ENCODE measurements around the gene BICDL1.

Gene BICDL1

DNA sequence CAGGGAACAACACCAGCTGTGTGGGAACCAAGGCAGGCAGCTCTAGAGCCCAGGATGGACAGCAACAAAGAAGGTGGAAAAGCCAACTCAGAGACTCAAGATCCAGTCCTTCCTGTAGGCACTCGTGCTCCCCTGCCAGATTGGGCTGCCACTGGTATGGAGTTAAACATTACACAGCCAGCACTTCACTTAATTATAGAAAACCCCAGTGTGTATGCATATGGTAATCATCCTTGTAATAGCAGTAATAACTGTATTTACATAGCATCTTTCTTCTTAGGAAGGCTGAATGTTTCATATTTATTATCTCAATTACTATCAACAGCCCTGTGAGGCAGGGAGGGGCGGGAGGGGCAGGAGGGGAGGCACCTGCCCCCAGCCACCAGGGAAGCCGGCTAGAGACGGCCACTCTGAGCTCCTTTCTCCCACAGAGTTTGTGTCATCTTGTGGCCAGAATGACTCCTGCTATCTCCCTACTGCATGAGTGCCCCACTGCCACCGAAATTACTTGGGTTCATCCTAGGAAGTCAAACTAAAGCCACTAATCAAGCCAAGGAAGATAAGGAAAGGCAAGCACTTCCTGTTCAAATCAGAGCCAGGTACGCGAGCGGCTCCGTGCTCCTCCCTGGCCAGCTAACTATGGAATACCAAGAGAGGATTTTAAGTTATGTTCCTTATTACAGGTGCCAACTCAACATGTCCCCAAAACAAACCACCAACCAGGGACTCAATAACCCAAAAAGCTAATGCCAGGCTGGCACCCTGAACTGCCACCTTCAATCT lies 143.2 kb downstream of the BICDL1 start:
- no peak for DNase-seq

DNA sequence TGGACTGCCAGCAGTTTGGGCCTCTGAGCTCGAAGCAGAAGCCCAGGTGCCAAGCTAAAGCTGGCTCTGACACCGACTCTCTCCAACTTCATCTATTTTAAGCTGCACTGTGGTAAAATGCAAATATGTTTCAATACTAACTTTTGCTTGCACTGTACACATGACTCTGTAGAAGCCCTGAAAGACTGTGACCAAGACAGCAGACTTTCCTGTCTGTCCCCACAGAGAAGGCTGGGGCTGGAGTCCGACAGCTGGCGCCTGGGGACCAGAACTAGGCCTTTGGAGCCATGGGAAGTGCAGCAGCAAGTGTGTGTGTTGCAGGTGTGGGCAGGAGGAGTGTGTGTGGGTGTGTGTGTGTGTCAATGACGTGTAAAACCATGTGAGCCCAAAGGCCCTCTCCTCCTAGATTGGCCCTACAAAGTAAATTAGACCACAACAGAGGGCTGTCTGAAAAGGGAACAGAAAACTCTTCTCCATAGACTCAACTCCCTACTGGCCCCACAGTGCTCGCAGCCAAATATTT lies 143.9 kb downstream of the BICDL1 start:
- DNase-seq, result no peak

DNA sequence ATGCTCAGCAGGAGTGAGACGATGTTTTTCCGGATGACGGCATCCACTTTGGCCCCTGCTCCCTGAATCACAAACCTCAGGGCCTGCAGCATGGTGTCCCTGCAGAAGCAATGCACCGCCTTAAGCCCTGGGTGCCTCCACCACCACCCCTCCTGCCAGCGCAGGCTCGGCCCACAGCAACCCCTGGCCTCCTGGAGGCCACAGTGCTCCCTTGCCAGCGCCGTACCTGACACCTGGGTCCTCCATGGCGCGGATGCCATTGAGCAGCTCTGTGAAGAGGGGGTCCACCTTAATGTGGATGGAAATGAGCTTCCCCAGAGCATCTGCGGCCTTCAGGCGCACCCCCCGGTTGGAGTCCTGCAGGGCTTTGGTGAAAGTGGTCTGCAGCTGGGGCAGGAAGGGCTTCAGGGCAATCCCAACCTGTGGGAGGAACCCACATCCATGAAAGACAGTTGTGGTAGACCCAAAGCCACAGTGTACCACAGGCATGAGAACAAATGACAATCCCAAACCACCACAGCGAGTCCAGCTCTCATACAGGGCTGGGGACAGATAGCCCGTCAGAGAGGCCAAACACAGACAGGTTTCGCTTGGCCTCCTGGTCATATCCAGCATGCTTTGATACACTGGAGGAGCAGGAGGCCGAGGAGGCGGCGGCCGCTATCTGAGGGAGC lies 145.4 kb downstream of the BICDL1 start:
- DNase-seq, result no peak

DNA sequence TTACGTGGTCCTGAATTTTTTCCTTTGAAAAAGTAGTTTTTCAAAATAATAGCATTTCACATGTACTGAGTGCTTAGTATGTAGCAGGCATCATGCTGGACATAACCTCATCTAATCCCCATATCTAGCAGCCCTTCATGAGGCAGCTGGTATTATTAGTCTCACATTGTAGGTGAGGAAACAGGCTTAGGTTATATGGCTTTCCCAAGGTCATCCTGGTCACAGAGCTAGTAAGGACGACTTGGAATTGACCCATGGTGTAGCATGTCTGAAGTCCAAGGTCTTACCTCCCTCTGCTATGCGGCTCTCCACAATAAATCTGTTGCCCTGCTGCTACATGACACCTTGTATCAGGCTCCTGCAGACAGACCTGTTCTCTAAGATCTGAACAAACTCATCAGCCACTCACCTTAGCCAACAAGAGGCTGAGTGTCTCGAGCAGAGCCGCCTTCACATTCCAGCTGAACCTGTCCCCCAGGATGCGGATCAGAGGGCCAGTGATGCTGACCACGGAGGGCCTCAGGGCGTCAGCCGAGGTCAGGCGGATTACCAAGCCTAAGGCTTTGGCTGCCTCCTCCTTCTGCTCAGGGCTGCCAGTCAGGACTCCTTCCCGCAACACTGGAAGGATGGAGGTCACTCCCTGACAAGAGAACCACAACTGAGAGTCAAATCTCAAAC lies 147.2 kb downstream of the BICDL1 start:
- no peak for DNase-seq

DNA sequence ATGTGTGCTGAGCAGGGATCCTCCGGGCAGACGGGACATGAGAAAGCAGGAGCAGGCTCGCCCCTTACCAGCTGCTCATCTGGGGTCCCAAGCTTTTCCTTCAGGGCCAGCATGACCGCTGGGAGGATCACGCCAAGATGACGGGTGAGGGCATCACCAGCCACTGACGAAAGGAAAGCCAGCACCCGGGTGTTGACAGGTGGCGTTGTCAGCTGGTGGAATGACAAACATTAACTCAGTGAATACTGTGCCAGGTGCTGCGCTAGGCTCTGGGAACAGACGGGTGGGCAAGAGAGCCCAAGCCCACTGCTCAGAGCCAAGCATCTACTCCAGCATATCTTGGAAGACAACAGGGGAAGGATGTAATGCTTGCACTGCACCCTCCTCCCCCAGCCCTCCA lies 148.8 kb downstream of the BICDL1 start:
- DNase-seq, result no peak

DNA sequence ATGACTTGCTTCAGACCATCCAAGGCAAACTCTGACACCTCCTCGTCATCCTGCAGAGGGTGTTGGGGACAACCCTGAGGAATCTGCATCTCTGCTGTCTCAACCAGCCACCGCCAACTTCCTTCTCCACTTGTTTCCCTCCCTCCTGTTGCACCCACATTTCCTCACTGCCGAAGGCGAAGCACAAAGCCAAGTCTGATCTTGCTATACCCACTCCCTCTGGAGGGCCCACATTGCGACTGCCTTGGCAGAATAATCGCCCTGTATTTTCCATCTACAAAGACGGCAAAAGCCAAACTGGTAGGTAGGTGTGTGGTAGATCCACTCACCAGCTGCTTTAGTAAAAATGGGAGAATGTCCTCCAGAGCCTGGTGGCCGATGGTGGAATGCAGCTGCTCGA lies 149.3 kb downstream of the BICDL1 start:
- DNase-seq, result no peak

DNA sequence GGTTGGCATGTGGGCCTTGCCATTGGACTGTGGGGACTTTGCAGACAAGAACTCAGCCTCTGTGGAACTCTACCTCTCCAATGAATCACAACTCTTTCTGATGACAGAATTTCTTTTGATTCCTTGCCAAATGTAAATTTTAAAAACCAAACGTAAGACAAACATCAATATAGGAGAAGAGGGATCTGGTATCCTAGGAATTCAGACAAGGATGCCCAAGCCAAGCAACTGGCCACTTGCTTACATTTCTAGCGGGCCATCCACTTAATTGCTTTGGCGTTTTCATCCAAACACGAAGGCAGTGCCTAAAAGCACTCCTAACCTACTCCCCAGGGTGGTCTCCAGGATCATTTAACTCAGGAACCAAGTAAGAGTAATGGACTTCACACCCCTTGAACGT lies 150.9 kb downstream of the BICDL1 start:
- DNase-seq, result no peak

DNA sequence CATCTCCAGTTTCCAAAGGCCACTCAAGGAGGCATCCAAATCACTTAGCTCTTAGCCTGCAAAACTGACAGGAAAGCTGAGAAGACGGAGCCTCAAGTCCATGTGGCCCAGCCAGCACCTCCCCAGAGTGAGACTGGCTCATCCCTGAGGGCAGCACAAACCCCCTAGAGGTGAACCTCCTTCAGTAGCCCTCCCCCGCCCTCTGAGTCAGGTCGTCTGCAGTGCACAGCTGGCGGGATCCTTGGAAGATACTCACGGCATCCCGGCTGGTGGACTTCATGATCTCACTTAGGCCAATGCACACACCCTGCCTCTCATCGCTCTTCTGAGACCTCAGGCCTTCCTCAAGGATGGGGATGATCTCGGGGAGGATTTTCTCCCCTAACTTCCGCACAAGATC lies 151.6 kb downstream of the BICDL1 start:
- DNase-seq, result no peak

DNA sequence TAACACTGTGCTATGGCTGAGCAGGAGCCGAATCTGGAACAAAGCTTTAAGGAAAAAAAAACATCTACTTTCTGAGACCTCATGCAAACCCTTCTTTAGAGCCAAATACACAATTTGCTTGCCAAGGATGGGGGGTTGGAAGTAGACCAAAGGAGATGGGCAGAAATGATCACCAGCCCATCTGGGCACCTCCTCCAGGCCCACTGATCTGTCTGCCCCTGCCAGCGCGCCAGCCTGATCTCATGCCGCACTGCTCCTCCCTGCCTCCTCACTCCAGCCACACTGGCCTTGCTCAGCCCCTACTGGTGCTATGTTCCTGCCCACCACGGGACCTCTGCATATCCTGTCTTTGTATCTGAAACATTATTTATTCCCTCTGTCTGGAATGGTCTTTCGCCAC lies 152.3 kb downstream of the BICDL1 start:
- DNase-seq, result no peak

DNA sequence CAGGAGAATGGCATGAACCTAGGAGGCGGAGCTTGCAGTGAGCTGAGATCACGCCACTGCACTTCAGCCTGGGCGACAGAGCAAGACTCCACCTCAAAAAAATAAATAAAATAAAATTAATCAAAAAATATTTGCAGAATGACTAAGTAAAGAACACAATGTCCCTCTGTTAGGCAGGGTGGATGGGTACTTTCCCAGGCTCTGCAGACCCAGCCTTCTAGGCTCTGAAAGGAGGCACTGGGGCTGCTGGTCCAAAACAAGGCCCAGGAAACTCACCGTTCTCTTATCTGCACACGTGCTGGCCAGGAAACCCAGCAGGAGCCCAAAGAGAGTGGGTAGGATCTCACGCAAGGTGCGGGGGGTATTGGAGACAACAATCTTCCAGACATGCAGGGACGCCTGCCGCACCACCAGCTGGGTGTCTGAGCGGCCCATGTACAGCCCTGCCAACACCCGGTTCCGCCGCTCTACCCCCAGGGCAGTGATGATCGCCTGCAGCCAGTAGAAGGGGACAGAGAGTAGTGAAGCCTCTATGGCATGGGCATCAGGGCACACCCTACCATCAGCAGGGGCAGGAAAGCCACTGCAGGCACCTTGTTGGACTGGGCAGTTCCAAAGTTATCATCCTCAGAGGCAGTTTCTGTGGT lies 153.3 kb downstream of the BICDL1 start:
- no peak for DNase-seq
